IMR-90 (cell line): Measurements from ENCODE around the gene CRIM1. TPM values are rescaled to one million over a fixed set of nuclear protein-coding genes. Genes with fewer than 3 reads are reported as not detected.
A peak's percentile ranks its signal among the peaks of the same experiment; 100 is the strongest.

ENCODE experiments used
- ATAC-seq: fragments of 200-7000 bp; cut with Tn5 transposase; 2 replicates; pipeline ENCODE4 v1.9.1; 2020; ENCODE audit warnings: low read depth, mild to moderate bottlenecking, moderate library complexity
- BruUV-seq: library from RNA; stranded (reverse); fragments of 400-500 nt; replicated peaks from 2 replicates; lab custom pipeline; 2021; lab: Mats Ljungman, UMichigan
- CTCF ChIA-PET: fragments of 300-600 bp; formaldehyde crosslinking; extraction: SDS; loops from one replicate; lab custom pipeline; 2021; ENCODE audit warnings: antibody characterized with exemption; lab: Yijun Ruan, JAX
- POLR2A ChIA-PET: fragments of 300-600 bp; sonication (Branson Sonifier 250); formaldehyde crosslinking; loops from one replicate; lab custom pipeline; 2022; ENCODE audit warnings: antibody characterized with exemption; ENCODE audit not compliant: unreplicated experiment; lab: Charles Lee
- DNase-seq: peaks from one replicate; pipeline ENCODE4 v3.0.0; 2013
- H2AFZ ChIP-seq: replicated peaks from 2 replicates; pipeline ENCODE3; 2013; ENCODE audit warnings: low read length, mild to moderate bottlenecking; ENCODE audit not compliant: poor library complexity
- H2AK5ac ChIP-seq: 2 replicates; pipeline ENCODE4 v1.6.1; 2013; ENCODE audit warnings: low read depth, low read length, inconsistent platforms
- H2AK9ac ChIP-seq: replicated peaks from 2 replicates; pipeline ENCODE3; 2013; ENCODE audit warnings: mild to moderate bottlenecking, low read depth, low read length, moderate library complexity; ENCODE audit not compliant: poor library complexity
- H2BK120ac ChIP-seq: 2 replicates; pipeline ENCODE4 v1.6.1; 2013; ENCODE audit warnings: low read depth, low read length, inconsistent platforms
- H2BK15ac ChIP-seq: 3 replicates; pipeline ENCODE4 v1.6.1; 2013; ENCODE audit warnings: low read depth, low read length, inconsistent platforms
- H2BK20ac ChIP-seq: 2 replicates; pipeline ENCODE4 v1.6.1; 2013; ENCODE audit warnings: low read depth, mild to moderate bottlenecking, inconsistent platforms, low read length, moderate library complexity
- H2BK5ac ChIP-seq: 2 replicates; pipeline ENCODE4 v1.6.1; 2013; ENCODE audit warnings: mild to moderate bottlenecking, low read depth, low read length, inconsistent platforms; ENCODE audit not compliant: poor library complexity, severe bottlenecking
- H3K14ac ChIP-seq: replicated peaks from 2 replicates; pipeline ENCODE4 v1.6.1; 2013; ENCODE audit warnings: low read depth, low read length, inconsistent platforms
- H3K18ac ChIP-seq: 2 replicates; pipeline ENCODE4 v1.6.1; 2013; ENCODE audit warnings: low read depth, low read length, control low read depth
- H3K23ac ChIP-seq: 2 replicates; pipeline ENCODE4 v1.6.1; 2013; ENCODE audit warnings: low read depth, low read length, inconsistent platforms
- H3K27ac ChIP-seq: 2 replicates; pipeline ENCODE4 v1.5.1; 2013; ENCODE audit warnings: mild to moderate bottlenecking, control low read depth, low read length; ENCODE audit not compliant: insufficient read depth
- H3K27me3 ChIP-seq: 2 replicates; pipeline ENCODE4 v1.6.1; 2013; ENCODE audit warnings: low read length; ENCODE audit not compliant: control insufficient read depth, insufficient read depth
- H3K36me3 ChIP-seq: 2 replicates; pipeline ENCODE4 v1.6.1; 2013; ENCODE audit warnings: low read length, mixed read lengths; ENCODE audit not compliant: control insufficient read depth, insufficient read depth
- H3K4ac ChIP-seq: 2 replicates; pipeline ENCODE4 v1.6.1; 2013; ENCODE audit warnings: low read depth, low read length, inconsistent platforms
- H3K4me1 ChIP-seq: 2 replicates; pipeline ENCODE4 v1.6.1; 2013; ENCODE audit warnings: low read length, mixed read lengths; ENCODE audit not compliant: control insufficient read depth, insufficient read depth
- H3K4me2 ChIP-seq: 2 replicates; pipeline ENCODE4 v1.6.1; 2013; ENCODE audit warnings: low read depth, mild to moderate bottlenecking, control low read depth, low read length, moderate library complexity
- H3K4me3 ChIP-seq: 2 replicates; pipeline ENCODE4 v1.5.1; 2013; ENCODE audit warnings: low read depth, mild to moderate bottlenecking, control low read depth, low read length, moderate library complexity; ENCODE audit not compliant: insufficient read depth
- H3K56ac ChIP-seq: 2 replicates; pipeline ENCODE4 v1.6.1; 2013; ENCODE audit warnings: low read length, inconsistent platforms; ENCODE audit not compliant: insufficient read depth; ENCODE audit errors: extremely low read depth
- H3K79me1 ChIP-seq, 2 experiments: 2 replicates each; pipeline ENCODE4 v1.6.1; 2013; ENCODE audit warnings: low read length in 2 of 2, inconsistent platforms in 1 of 2, low read depth in 1 of 2
- H3K9ac ChIP-seq: 2 replicates; pipeline ENCODE4 v1.6.1; 2013; ENCODE audit warnings: low read depth, low read length, control low read depth
- H3K9me1 ChIP-seq: 2 replicates; pipeline ENCODE4 v1.6.1; 2013; ENCODE audit warnings: low read length, inconsistent platforms; ENCODE audit not compliant: insufficient read depth
- H3K9me3 ChIP-seq: 2 replicates; pipeline ENCODE4 v1.6.1; 2013; ENCODE audit warnings: low read length; ENCODE audit not compliant: control insufficient read depth, insufficient read depth
- H4K20me1 ChIP-seq: 2 replicates; pipeline ENCODE4 v1.6.1; 2013; ENCODE audit warnings: low read length, inconsistent platforms; ENCODE audit not compliant: insufficient read depth
- H4K5ac ChIP-seq: 2 replicates; pipeline ENCODE4 v1.6.1; 2013; ENCODE audit warnings: mild to moderate bottlenecking, low read depth, low read length, control low read depth
- H4K8ac ChIP-seq, 2 experiments: 2 replicates each; pipeline ENCODE4 v1.6.1; 2013; ENCODE audit warnings: low read depth in 2 of 2, low read length in 2 of 2, control low read depth in 1 of 2, inconsistent platforms in 1 of 2
- H4K91ac ChIP-seq: 2 replicates; pipeline ENCODE4 v1.6.1; 2013; ENCODE audit warnings: low read depth, low read length, inconsistent platforms; ENCODE audit not compliant: insufficient read depth
- CEBPB ChIP-seq: IDR thresholded peaks from 2 replicates; pipeline ENCODE4 v1.6.1; 2012; ENCODE audit warnings: low read depth, low read length, improper control_type of control experiment
- CHD1 ChIP-seq: IDR thresholded peaks from 2 replicates; pipeline ENCODE4 v1.6.1; 2012; ENCODE audit warnings: low read depth, low read length, improper control_type of control experiment
- FOS ChIP-seq: fragments of 150-350 bp; IDR thresholded peaks from 2 replicates; pipeline ENCODE4 v1.6.1; 2016; ENCODE audit warnings: low read depth, low read length
- MAFK ChIP-seq: IDR thresholded peaks from 2 replicates; pipeline ENCODE4 v1.6.1; 2012; ENCODE audit warnings: low read depth, low read length, improper control_type of control experiment
- MAZ ChIP-seq: IDR thresholded peaks from 2 replicates; pipeline ENCODE4 v1.6.1; 2012; ENCODE audit warnings: low read depth, mild to moderate bottlenecking, low read length, improper control_type of control experiment, moderate library complexity, borderline replicate concordance
- MXI1 ChIP-seq: IDR thresholded peaks from 2 replicates; pipeline ENCODE4 v1.6.1; 2012; ENCODE audit warnings: low read depth, mild to moderate bottlenecking, low read length, moderate library complexity, borderline replicate concordance
- NFE2L2 ChIP-seq: fragments of 150-350 bp; IDR thresholded peaks from 2 replicates; pipeline ENCODE4 v1.6.1; 2016; ENCODE audit warnings: low read depth, mild to moderate bottlenecking, low read length
- POLR2A ChIP-seq: IDR thresholded peaks from 2 replicates; pipeline ENCODE4 v1.6.1; 2012; ENCODE audit warnings: mild to moderate bottlenecking, low read depth, low read length
- RAD21 ChIP-seq: IDR thresholded peaks from 2 replicates; pipeline ENCODE4 v1.6.1; 2012; ENCODE audit warnings: low read length, improper control_type of control experiment
- RCOR1 ChIP-seq: IDR thresholded peaks from 2 replicates; pipeline ENCODE4 v1.6.1; 2012; ENCODE audit warnings: mild to moderate bottlenecking, low read length, improper control_type of control experiment; ENCODE audit not compliant: insufficient replicate concordance
- RFX5 ChIP-seq: IDR thresholded peaks from 2 replicates; pipeline ENCODE4 v1.8.0; 2012; ENCODE audit warnings: low read depth, mild to moderate bottlenecking, low read length, moderate library complexity
- SMC3 ChIP-seq: fragments of 150-350 bp; IDR thresholded peaks from 2 replicates; pipeline ENCODE4 v1.6.1; 2016; ENCODE audit warnings: low read depth, mild to moderate bottlenecking, antibody characterized with exemption, low read length, moderate library complexity
- WGBS, 2 experiments: methylation state at CpG; one replicate each; pipeline versions ENCODE4 v1.1.5 to v1.1.7; 2013; ENCODE audit warnings: missing lambda C conversion rate in 2 of 2; ENCODE audit not compliant: insufficient read length in 1 of 2; ENCODE audit errors: extremely low coverage in 2 of 2; 5-methylcytosine and 5-hydroxymethylcytosine counted together
- dilution Hi-C: fragments of 300-500 bp; cut with HindIII; formaldehyde crosslinking; loops from one replicate; pipeline ENCODE4 v1.14.3; 2018; ENCODE audit warnings: low sequenced_read_pairs; ENCODE audit not compliant: unreplicated experiment
- in situ Hi-C: fragments of 300-500 bp; cut with MboI; formaldehyde crosslinking; loops from 3 replicates; pipeline ENCODE4 v1.14.3; 2019; ENCODE audit warnings: low sequenced_read_pairs, inconsistent platforms, mixed read lengths
- intact Hi-C: fragments of 100-400 bp; cut with micrococcal nuclease; formaldehyde crosslinking; loops from 2 replicates; pipeline ENCODE4 v1.10.0; 2022
- polyA plus RNA-seq, 3 experiments: library from polyadenylated mRNA; depleted of rRNA; stranded (reverse); fragments of >200 nt; gene quantifications; 2 replicates each; pipeline ENCODE4 v1.2.3, GENCODE V29; 2012; ENCODE audit warnings: low replicate concordance in 1 of 3
- total RNA-seq: library from RNA; depleted of rRNA; stranded (reverse); fragments of >200 nt; gene quantifications from 2 replicates; pipeline ENCODE4 v1.2.3, GENCODE V29; 2012
- TF ChIP-seq, protein P1 (sequence below): fragments of 150-350 bp; IDR thresholded peaks from 2 replicates; pipeline ENCODE4 v1.6.1; 2016; ENCODE audit warnings: low read depth, mild to moderate bottlenecking, low read length, moderate library complexity, borderline replicate concordance
- TF ChIP-seq, protein P2 (sequence below): conservative IDR thresholded peaks from 2 replicates; pipeline ENCODE4 v1.5.1; 2012; ENCODE audit warnings: mild to moderate bottlenecking, low read depth, low read length, improper control_type of control experiment

CRIM1 gene
- total and polyA plus RNA-seq, 2 of the 4 experiments (the other 2 are of a cell fraction) = 285 to 490 TPM

DNA sequence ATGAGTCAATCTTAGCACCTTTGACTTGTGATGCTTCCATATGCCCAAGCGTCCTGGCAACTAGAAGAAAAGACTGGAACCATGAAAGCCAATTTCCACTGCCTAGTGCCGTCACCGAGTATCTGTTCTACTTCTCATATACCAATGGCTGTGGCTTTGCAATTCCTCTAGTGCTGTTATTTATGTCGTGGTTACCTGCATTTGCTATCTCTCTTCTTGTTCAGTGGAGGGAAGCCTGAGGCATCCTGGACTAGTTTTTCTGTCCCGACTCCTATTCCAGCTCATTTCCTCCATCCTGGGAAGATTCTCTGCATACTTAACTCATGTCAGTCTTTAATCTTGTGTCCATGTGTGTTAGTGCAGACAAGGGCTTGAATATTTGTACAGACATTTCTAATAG, 124.5 kb downstream of the CRIM1 start:
- Histone ChIP-seq H3K4me2 (no peak overlapping the region), H2AK5ac (peak overlapping the region; percentile 82), H3K9me3 (peaks cover 8% of the 10 kb centered on the region), H3K9ac (no peak overlapping the region), H3K9me1 (peaks cover 29% of the 10 kb centered on the region), H3K4ac (peak overlapping the region; percentile 64), H3K27me3 (no peaks in the 10 kb centered on the region), H3K56ac (no peak overlapping the region), H3K14ac (peak overlapping the region; percentile 19; the same call in 1 of the 2 replicates), H3K4me3 (no peak overlapping the region), H4K91ac (peak overlapping the region; percentile 42), H3K18ac (peak overlapping the region; percentile 42; the same call in 1 of the 2 replicates), H4K8ac (peak overlapping the region; percentile 48 to 87; a peak in 3 of 4 replicates), H2BK5ac (peak overlapping the region; percentile 99), H2BK20ac (peak overlapping the region; percentile 60), H3K27ac (peak overlapping the region; percentile 48; the same call in 1 of the 2 replicates), H2BK120ac (peak overlapping the region; percentile 99), H2AK9ac (no peak overlapping the region), H3K36me3 (peaks cover 50% of the 10 kb centered on the region), H3K4me1 (peaks cover 40% of the 10 kb centered on the region), H3K79me1 (peaks cover 54 to 69% of the 10 kb centered on the region in 2 experiments), H2BK15ac (peak overlapping the region; percentile 73; the same call in 1 of the 3 replicates), H3K23ac (peak overlapping the region; percentile 21), H2AFZ (no peak overlapping the region), H4K20me1 (no peaks in the 10 kb centered on the region), H4K5ac (peak overlapping the region; percentile 54; the same call in 1 of the 2 replicates)
- no CpG with 5 or more reads among the region's 5 CpGs for WGBS, 2 experiments
- ChIA-PET POLR2A (interaction anchor here (0.5 kb wide), 1 partner anchor 23 kb away, joined by 3 read pairs; no protein-coding TSS in a partner anchor), CTCF (interaction anchor here (0.9 kb wide), 2 partner anchors 14 to 18 kb away, joined by 3 read pairs; no protein-coding TSS in a partner anchor)
- in situ Hi-C loops (no loop called here), dilution Hi-C loops (no loop called here), intact Hi-C loops (no loop called here)
- TF ChIP-seq, protein P1, sequence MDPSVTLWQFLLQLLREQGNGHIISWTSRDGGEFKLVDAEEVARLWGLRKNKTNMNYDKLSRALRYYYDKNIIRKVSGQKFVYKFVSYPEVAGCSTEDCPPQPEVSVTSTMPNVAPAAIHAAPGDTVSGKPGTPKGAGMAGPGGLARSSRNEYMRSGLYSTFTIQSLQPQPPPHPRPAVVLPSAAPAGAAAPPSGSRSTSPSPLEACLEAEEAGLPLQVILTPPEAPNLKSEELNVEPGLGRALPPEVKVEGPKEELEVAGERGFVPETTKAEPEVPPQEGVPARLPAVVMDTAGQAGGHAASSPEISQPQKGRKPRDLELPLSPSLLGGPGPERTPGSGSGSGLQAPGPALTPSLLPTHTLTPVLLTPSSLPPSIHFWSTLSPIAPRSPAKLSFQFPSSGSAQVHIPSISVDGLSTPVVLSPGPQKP = no peak
- TF ChIP-seq MAZ (no peak), NFE2L2 (no peak), RFX5 (no peak), MXI1 (no peak), CHD1 (no peak), POLR2A (no peak), MAFK (no peak), SMC3 (no peak), CEBPB (no peak), RAD21 (no peak), FOS (no peak), RCOR1 (no peak)
- TF ChIP-seq, protein P2, sequence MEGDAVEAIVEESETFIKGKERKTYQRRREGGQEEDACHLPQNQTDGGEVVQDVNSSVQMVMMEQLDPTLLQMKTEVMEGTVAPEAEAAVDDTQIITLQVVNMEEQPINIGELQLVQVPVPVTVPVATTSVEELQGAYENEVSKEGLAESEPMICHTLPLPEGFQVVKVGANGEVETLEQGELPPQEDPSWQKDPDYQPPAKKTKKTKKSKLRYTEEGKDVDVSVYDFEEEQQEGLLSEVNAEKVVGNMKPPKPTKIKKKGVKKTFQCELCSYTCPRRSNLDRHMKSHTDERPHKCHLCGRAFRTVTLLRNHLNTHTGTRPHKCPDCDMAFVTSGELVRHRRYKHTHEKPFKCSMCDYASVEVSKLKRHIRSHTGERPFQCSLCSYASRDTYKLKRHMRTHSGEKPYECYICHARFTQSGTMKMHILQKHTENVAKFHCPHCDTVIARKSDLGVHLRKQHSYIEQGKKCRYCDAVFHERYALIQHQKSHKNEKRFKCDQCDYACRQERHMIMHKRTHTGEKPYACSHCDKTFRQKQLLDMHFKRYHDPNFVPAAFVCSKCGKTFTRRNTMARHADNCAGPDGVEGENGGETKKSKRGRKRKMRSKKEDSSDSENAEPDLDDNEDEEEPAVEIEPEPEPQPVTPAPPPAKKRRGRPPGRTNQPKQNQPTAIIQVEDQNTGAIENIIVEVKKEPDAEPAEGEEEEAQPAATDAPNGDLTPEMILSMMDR = no peak
- DNase-seq (no peak), ATAC-seq (no peak)
- BruUV-seq = no TSS peak
